Sigmoid colon (tissue), 7 donors: Measurements from ENCODE around the gene CCDC7. TPM values are rescaled to one million over a fixed set of nuclear protein-coding genes. Genes with fewer than 3 reads are reported as not detected.
"Not testable (repeated sequence)": the region's sequence is repeated elsewhere in the genome, so short reads cannot be mapped to it uniquely, and the experiment has no call there.

Experiments
- DNase-seq: peaks from one replicate; pipeline ENCODE4 v3.0.0-alpha.2; 2019
- H3K27ac ChIP-seq, 4 donors: fragments of 200-600 bp; sonication (generic); one replicate each; pipeline ENCODE4 v1.5.1; 2016 to 2019; ENCODE audit warnings: mild to moderate bottlenecking in 1 of 4
- H3K27me3 ChIP-seq, 3 donors: fragments of 200-600 bp; sonication (generic); one replicate each; pipeline ENCODE4 v1.5.1; 2019; ENCODE audit warnings: mild to moderate bottlenecking in 1 of 3
- H3K36me3 ChIP-seq, 4 donors: fragments of 200-600 bp; sonication (generic); one replicate each; pipeline ENCODE4 v1.5.1; 2016 to 2019
- H3K4me1 ChIP-seq, 4 donors: fragments of 200-600 bp; sonication (generic); one replicate each; pipeline ENCODE4 v1.5.1; 2017 to 2019
- H3K4me3 ChIP-seq, 4 donors: fragments of 200-600 bp; sonication (generic); one replicate each; pipeline ENCODE4 v1.5.1; 2017 to 2019; ENCODE audit warnings: mild to moderate bottlenecking in 2 of 4, moderate library complexity in 1 of 4
- H3K9me3 ChIP-seq, 4 donors: fragments of 200-600 bp in 3 of 4; sonication (generic) in 3 of 4; one replicate each; pipeline versions ENCODE4 v1.5.1 to v1.6.1; 2013 to 2019
- EP300 ChIP-seq, 4 donors: sonication (generic); formaldehyde crosslinking; IDR thresholded peaks; one replicate each; pipeline ENCODE4 v1.6.1; 2017; ENCODE audit warnings: antibody characterized with exemption in 4 of 4
- POLR2A ChIP-seq, 2 donors: fragments of 450-650 bp; IDR thresholded peaks; one replicate each; pipeline ENCODE4 v1.6.1; 2016; ENCODE audit warnings: antibody characterized with exemption in 2 of 2, mild to moderate bottlenecking in 2 of 2, moderate library complexity in 2 of 2
- POLR2AphosphoS5 ChIP-seq, 4 donors: sonication (generic); formaldehyde crosslinking; IDR thresholded peaks; one replicate each; pipeline ENCODE4 v1.6.1; 2017; ENCODE audit warnings: antibody characterized with exemption in 4 of 4
- WGBS, 2 donors: extraction: QIAGEN DNeasy Blood & Tissue Kit; methylation state at CpG; one replicate each; pipeline ENCODE4 v1.1.7; 2013; 5-methylcytosine and 5-hydroxymethylcytosine counted together
- intact Hi-C: fragments of 100-400 bp; cut with DNase I; formaldehyde crosslinking; loops from one replicate; pipeline ENCODE4 v1.15.1; 2023
- polyA plus RNA-seq, 3 donors: library from polyadenylated mRNA; stranded (reverse); fragments of 200-250 nt; gene quantifications; one replicate each; pipeline ENCODE4 v1.2.3, GENCODE V29; 2013
- total RNA-seq, 4 donors: library from RNA; depleted of rRNA; stranded (reverse); fragments of >200 nt; gene quantifications; one replicate each; pipeline ENCODE4 v1.1.0, GENCODE V29; 2016
- TF ChIP-seq, protein P1 (sequence below), 4 experiments: fragments of 450-650 bp in 3 of 4; fragments of 200-600 bp in 1 of 4; IDR thresholded peaks; one replicate each; pipeline ENCODE4 v1.5.1; 2016 to 2019; ENCODE audit warnings: antibody characterized with exemption in 4 of 4, mild to moderate bottlenecking in 3 of 4, moderate library complexity in 2 of 4
- donor health status: healthy with polysubstance abuse.
- donor health status: Bipolar disorder and iron deficiency.
- donor health status: healthy.

Gene CCDC7
- total and polyA plus RNA-seq, 7 donors = 0.46 to 84.9 (median 42.9) TPM

- TF ChIP-seq POLR2A (IDR thresholded peaks at IDR 0.05) (no peak), POLR2AphosphoS5 (IDR thresholded peaks at IDR 0.05) (no peak), EP300 (IDR thresholded peaks at IDR 0.05) (no peak)
- TF ChIP-seq, protein P1, sequence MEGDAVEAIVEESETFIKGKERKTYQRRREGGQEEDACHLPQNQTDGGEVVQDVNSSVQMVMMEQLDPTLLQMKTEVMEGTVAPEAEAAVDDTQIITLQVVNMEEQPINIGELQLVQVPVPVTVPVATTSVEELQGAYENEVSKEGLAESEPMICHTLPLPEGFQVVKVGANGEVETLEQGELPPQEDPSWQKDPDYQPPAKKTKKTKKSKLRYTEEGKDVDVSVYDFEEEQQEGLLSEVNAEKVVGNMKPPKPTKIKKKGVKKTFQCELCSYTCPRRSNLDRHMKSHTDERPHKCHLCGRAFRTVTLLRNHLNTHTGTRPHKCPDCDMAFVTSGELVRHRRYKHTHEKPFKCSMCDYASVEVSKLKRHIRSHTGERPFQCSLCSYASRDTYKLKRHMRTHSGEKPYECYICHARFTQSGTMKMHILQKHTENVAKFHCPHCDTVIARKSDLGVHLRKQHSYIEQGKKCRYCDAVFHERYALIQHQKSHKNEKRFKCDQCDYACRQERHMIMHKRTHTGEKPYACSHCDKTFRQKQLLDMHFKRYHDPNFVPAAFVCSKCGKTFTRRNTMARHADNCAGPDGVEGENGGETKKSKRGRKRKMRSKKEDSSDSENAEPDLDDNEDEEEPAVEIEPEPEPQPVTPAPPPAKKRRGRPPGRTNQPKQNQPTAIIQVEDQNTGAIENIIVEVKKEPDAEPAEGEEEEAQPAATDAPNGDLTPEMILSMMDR (IDR thresholded peaks at IDR 0.05) = no peak
- Histone ChIP-seq H3K36me3 (peaks cover 0 to 6% (median 0%) of the 10 kb centered on the region in 4 donors), H3K4me1 (no peaks in the 10 kb centered on the region), H3K27me3 (no peaks in the 10 kb centered on the region), H3K9me3 (peaks cover 0 to 3% (median 0%) of the 10 kb centered on the region in 4 donors), H3K4me3 (no peak overlapping the region), H3K27ac (no peak overlapping the region)
- DNase-seq = no peak
- intact Hi-C loops = no loop called here
- 93 to 95% methylated on average over 3 of the region's 3 CpGs for WGBS, 2 donors
Observed at GRCh38 chr10:32738958-32739357, 293.0 kb downstream of the CCDC7 start.

DNA sequence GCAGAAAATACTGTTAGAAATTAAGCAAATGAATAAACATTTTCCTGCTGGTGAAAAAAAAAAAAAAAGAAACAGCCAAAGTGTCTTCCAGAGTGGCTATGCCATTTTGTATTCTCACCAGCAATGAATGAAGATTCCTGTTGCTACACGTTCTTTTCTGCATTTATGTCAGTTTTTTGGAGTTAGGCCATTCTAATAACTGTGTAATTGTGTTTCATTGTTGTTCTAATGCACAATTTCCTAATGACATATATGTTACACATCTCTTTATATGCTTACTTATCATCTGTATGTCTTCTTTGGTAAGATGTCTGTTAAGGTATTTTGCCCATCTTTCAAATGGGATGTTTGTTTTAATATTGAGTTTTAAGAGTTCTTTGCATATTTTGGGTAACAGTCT lies 298.4 kb downstream of the CCDC7 start:
- Histone ChIP-seq H3K27ac (no peak overlapping the region), H3K36me3 (peaks cover 0 to 18% (median 2%) of the 10 kb centered on the region in 4 donors), H3K27me3 (no peaks in the 10 kb centered on the region), H3K4me3 (no peak overlapping the region), H3K4me1 (no peaks in the 10 kb centered on the region), H3K9me3 (no peaks in the 10 kb centered on the region)
- DNase-seq = no peak
- 77 to 89% methylated on average over 1 of the region's 1 CpG for WGBS, 2 donors
- intact Hi-C loops = no loop called here
- TF ChIP-seq EP300 (IDR thresholded peaks at IDR 0.05) (no peak), POLR2A (IDR thresholded peaks at IDR 0.05) (no peak), POLR2AphosphoS5 (IDR thresholded peaks at IDR 0.05) (no peak)
- TF ChIP-seq, protein P1 (IDR thresholded peaks at IDR 0.05) = no peak

DNA sequence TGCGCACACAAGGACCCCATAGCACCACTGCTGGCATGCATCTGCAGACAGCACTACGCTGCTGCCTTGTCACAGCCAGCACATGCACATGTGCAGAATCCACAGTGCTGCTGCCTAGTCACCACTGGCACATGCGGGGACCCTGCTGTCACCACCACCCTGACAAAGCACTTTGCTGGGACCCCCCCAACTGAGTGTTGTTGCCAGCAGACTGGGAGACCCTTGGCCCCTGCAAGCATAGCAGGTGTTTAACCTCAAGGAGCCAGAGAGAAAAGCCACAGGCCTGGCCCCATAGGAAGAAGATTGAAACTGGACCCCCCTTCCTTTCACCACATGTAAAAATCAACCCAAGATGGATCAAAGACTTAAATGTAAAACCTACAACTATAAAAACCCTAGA lies 300.9 kb downstream of the CCDC7 start:
- no peak overlapping the region for H3K27ac ChIP-seq
- H3K27me3 ChIP-seq = no peaks in the 10 kb centered on the region
- TF ChIP-seq EP300 (IDR thresholded peaks at IDR 0.05) (no peak), POLR2AphosphoS5 (IDR thresholded peaks at IDR 0.05) (no peak), POLR2A (IDR thresholded peaks at IDR 0.05) (no peak)
- TF ChIP-seq, protein P1 (IDR thresholded peaks at IDR 0.05) = no peak
- DNase-seq = no peak
- H3K4me1 ChIP-seq = no peaks in the 10 kb centered on the region
- no peak overlapping the region for H3K4me3 ChIP-seq
- intact Hi-C loops = no loop called here
- no peaks in the 10 kb centered on the region for H3K9me3 ChIP-seq
- 94 to 98% methylated on average over 3 of the region's 3 CpGs for WGBS, 2 donors
- peaks cover 0 to 18% (median 2%) of the 10 kb centered on the region in 4 donors for H3K36me3 ChIP-seq

DNA sequence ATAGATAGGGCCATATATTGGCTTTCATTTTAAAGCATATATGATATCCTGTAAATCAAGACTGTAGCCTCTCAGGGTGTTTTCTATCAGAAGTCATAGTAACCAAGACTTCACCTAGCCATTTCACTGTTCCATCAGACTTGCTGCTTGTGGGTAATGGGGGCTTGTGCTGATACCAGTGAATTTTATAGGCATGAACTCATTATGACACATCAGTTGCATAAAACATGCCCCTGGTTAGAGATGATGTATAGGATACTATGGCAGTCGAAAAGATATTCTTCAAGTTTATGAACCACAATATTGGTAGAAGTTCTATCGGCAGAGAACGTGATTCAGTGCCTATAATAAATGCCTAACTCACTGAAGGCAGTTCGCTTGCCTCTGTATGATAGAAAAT lies 305.6 kb downstream of the CCDC7 start:
- Histone ChIP-seq H3K36me3 (peaks cover 0 to 10% (median 2%) of the 10 kb centered on the region in 4 donors), H3K27ac (no peak overlapping the region), H3K27me3 (no peaks in the 10 kb centered on the region), H3K4me3 (no peak overlapping the region), H3K4me1 (no peaks in the 10 kb centered on the region), H3K9me3 (peaks cover 0 to 5% (median 0%) of the 10 kb centered on the region in 4 donors)
- no peak for DNase-seq
- intact Hi-C loops = no loop called here
- 68 to 87% methylated on average over 4 of the region's 4 CpGs for WGBS, 2 donors
- no peak for TF ChIP-seq POLR2AphosphoS5 (IDR thresholded peaks at IDR 0.05)
- no peak for TF ChIP-seq POLR2A (IDR thresholded peaks at IDR 0.05)
- no peak for TF ChIP-seq EP300 (IDR thresholded peaks at IDR 0.05)
- TF ChIP-seq, protein P1 (IDR thresholded peaks at IDR 0.05) = no peak

GRCh38 chr10:32754900-32755299 lies 309.0 kb downstream of the CCDC7 start:
- H3K4me1 ChIP-seq, H3K9me3 ChIP-seq, intact Hi-C loops, H3K27me3 ChIP-seq, H3K4me3 ChIP-seq, H3K36me3 ChIP-seq, DNase-seq, H3K27ac ChIP-seq: not testable (repeated sequence)
- 59 to 81% methylated on average over 5 of the region's 5 CpGs for WGBS, 2 donors
